HG03460 (cell line): ENCODE measurements around the gene FAM3D.
"Not testable (repeated sequence)": the region's sequence is repeated elsewhere in the genome, so short reads cannot be mapped to it uniquely, and the experiment has no call there.

ENCODE experiments used
- ATAC-seq: cut with Tn5 transposase; IDR thresholded peaks from one replicate; pipeline ENCODE4 v1.9.1; 2021; ENCODE audit not compliant: unreplicated experiment

FAM3D gene

GRCh38 chr3:58683466-58683865 lies 16.9 kb upstream of the FAM3D start:
- ATAC-seq, result no peak

GRCh38 chr3:58683001-58683458 lies 16.5 kb upstream of the FAM3D start:
- no peak for ATAC-seq

- ATAC-seq, result no peak
Observed at GRCh38 chr3:58681863-58682262, 15.3 kb upstream of the FAM3D start.

GRCh38 chr3:58680879-58681525 lies 14.4 kb upstream of the FAM3D start:
- no peak for ATAC-seq

- ATAC-seq, result no peak
Observed at GRCh38 chr3:58679974-58680666, 13.5 kb upstream of the FAM3D start.

GRCh38 chr3:58679446-58679845 lies 12.9 kb upstream of the FAM3D start:
- ATAC-seq, result no peak

- ATAC-seq, result not testable (repeated sequence)
Observed at GRCh38 chr3:58678177-58678970, 11.8 kb upstream of the FAM3D start.

GRCh38 chr3:58672880-58673279 lies 6.3 kb upstream of the FAM3D start:
- no peak for ATAC-seq

GRCh38 chr3:58672451-58672850 lies 5.9 kb upstream of the FAM3D start:
- ATAC-seq, result no peak

GRCh38 chr3:58670506-58671135 lies 4.0 kb upstream of the FAM3D start:
- ATAC-seq, result no peak

- no peak for ATAC-seq
Observed at GRCh38 chr3:58668247-58668646, 1.7 kb upstream of the FAM3D start.

- no peak for ATAC-seq
Observed at GRCh38 chr3:58667704-58668103, 1.1 kb upstream of the FAM3D start.

- ATAC-seq, result no peak
Observed at GRCh38 chr3:58667229-58667628, 655 bp upstream of the FAM3D start.

- no peak for ATAC-seq
Observed at GRCh38 chr3:58665405-58665804, 1.2 kb downstream of the FAM3D start.

- ATAC-seq, result no peak
Observed at GRCh38 chr3:58664611-58665010, 2.0 kb downstream of the FAM3D start.

GRCh38 chr3:58661836-58662420 lies 4.6 kb downstream of the FAM3D start:
- no peak for ATAC-seq

- ATAC-seq, result no peak
Observed at GRCh38 chr3:58660998-58661397, 5.6 kb downstream of the FAM3D start.

GRCh38 chr3:58659051-58659675 lies 7.4 kb downstream of the FAM3D start:
- no peak for ATAC-seq

GRCh38 chr3:58658508-58658907 lies 8.1 kb downstream of the FAM3D start:
- no peak for ATAC-seq

- no peak for ATAC-seq
Observed at GRCh38 chr3:58657571-58658141, 8.9 kb downstream of the FAM3D start.
